AG09309 (cell line): ENCODE data around the gene GAD1.

Experiments used
- DNase-seq: peaks from one replicate; pipeline ENCODE4 v3.0.0-alpha.2; 2010; ENCODE audit warnings: low read depth
- H3K4me3 ChIP-seq: 2 replicates; pipeline ENCODE4 v1.5.1; 2011; ENCODE audit warnings: mild to moderate bottlenecking, low read depth, low read length, moderate library complexity; ENCODE audit not compliant: control insufficient read depth
- TF ChIP-seq, protein P1 (sequence below): IDR thresholded peaks from 2 replicates; pipeline ENCODE4 v1.5.1; 2011; ENCODE audit warnings: mild to moderate bottlenecking, low read depth, low read length, inconsistent platforms; ENCODE audit not compliant: insufficient read depth, control insufficient read depth; ENCODE audit errors: missing control alignments

The GAD1 gene

DNA sequence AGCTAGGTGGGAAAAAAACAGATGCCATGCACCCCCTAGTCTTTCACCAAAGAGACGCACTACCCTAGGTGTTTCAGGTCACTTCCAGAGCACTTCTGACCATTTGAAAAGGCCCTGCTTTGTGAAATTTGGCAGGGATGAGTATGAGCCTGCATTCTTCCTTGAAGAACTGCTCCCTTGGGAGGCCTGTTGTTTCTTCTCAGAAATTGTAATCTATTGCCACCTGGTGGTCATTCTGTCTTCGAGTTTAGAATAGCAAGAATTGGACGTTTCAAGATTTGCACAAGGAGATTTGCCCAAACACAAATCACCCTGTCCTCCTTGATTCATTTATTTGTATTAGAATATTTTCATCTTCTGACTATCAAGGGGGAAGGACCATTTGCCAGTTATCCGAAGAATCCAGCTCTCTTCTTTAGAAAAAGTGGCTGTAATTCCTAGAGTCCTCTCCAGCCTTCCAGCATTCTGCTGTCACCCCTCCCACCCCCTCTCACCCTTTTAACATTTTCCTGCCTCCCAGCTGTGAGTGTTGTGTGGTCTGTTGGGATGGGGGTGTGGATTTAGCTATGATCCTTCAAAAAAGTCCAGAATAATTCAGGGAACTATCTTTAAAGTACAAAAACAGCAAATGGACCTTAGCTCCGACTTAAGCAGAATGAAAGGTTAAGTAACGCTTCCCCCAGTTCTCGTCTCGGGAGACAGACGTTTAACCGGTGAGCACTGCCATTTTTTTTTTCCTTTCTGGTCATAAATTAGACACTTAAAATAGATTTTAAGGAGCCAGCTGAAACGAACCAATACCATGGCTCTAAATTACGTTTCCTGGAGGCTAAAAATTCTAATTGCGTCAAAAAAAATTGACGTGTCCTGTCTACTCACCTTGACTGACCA, 3.7 kb upstream of the GAD1 start:
- DNase-seq, result peak; percentile 83
- TF ChIP-seq, protein P1, sequence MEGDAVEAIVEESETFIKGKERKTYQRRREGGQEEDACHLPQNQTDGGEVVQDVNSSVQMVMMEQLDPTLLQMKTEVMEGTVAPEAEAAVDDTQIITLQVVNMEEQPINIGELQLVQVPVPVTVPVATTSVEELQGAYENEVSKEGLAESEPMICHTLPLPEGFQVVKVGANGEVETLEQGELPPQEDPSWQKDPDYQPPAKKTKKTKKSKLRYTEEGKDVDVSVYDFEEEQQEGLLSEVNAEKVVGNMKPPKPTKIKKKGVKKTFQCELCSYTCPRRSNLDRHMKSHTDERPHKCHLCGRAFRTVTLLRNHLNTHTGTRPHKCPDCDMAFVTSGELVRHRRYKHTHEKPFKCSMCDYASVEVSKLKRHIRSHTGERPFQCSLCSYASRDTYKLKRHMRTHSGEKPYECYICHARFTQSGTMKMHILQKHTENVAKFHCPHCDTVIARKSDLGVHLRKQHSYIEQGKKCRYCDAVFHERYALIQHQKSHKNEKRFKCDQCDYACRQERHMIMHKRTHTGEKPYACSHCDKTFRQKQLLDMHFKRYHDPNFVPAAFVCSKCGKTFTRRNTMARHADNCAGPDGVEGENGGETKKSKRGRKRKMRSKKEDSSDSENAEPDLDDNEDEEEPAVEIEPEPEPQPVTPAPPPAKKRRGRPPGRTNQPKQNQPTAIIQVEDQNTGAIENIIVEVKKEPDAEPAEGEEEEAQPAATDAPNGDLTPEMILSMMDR, result peak; percentile 56
- H3K4me3 ChIP-seq, result no peak overlapping the region

DNA sequence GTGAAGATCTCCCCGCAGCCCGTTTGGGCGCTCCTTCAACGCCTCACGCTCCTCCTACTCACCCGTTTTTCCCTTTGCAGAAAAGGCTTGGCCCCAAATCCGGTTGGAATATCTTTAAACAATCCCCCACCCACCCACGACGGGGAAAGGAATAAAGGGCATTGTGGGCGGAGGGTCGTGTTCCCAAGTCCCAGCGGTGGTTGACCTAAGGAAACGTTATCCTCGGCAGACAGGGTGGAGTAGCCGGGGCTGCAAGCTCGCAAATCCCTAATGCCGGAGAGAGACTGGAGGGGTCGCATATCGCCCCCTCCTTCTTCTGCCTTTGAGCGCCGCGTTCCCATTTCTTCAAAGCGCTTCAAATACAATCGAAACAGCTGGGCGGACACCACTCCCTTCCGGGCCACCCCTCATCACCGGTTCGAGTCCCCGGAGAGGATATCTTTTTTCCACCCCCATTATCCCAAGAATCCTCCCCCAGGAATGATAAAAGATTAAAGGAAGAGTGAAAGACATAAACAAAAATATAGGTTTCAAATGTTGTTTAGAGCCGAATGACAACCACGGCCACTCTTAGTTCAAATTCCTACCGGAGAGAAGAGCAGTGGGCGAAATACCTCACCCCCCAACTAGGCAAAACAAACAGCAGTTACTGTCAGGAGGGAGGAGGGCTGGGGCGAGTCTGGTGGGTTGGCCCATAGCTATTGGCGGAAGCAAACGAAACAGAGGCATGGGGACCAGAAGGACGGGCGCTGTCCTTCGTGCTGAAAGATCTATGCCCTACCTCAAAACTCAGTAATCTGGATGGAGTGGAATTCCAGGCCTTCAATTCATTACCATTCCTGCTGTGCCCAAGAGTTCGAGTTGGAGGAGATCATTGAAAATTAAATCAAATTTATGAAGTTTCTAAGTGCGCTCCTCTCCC, 2.8 kb upstream of the GAD1 start:
- no peak overlapping the region for H3K4me3 ChIP-seq
- no peak for DNase-seq
- TF ChIP-seq, protein P1, result no peak

- TF ChIP-seq, protein P1, result no peak
- no peak overlapping the region for H3K4me3 ChIP-seq
- DNase-seq, result no peak
Observed at GRCh38 chr2:170814533-170815230, 2.0 kb upstream of the GAD1 start.

DNA sequence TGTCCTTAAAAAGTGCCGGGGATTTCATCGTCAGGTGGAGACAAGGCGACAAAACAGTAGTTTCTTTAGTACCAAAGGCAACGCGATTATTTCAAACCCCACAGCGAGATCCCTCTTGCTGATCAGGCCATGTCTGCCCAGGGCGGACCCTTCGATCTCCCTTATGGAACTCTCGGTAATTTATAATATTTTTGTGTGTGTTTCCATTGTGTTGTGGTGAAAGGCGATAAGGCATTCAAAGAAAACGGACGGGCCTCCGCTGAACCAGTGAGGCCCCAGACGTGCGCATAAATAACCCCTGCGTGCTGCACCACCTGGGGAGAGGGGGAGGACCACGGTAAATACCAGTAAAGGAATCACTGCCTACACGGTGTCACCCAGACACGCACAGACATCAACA, 1.4 kb upstream of the GAD1 start:
- H3K4me3 ChIP-seq, result no peak overlapping the region
- TF ChIP-seq, protein P1, result no peak
- DNase-seq, result no peak

- no peak for DNase-seq
- no peak overlapping the region for H3K4me3 ChIP-seq
- TF ChIP-seq, protein P1, result peak; percentile 64
Observed at GRCh38 chr2:170815746-170816503, 762 bp upstream of the GAD1 start.
